HFFc6 (cell line): ENCODE measurements around the gene CELSR1. TPM values are rescaled to one million over a fixed set of nuclear protein-coding genes. Genes with fewer than 3 reads are reported as not detected.

Experiments
- DNase-seq: peaks from one replicate; pipeline ENCODE4 v3.0.0-alpha.2; 2018
- H3K27ac Mint-ChIP-seq: 2 replicates; pipeline ENCODE4 v1.8.0; 2020; ENCODE audit warnings: mild to moderate bottlenecking, mixed read lengths
- H3K27me3 Mint-ChIP-seq: 2 replicates; pipeline ENCODE4 v1.8.0; 2021; ENCODE audit warnings: mild to moderate bottlenecking, moderate library complexity, mixed read lengths; ENCODE audit not compliant: insufficient read depth
- H3K36me3 Mint-ChIP-seq: 2 replicates; pipeline ENCODE4 v1.8.0; 2021; ENCODE audit warnings: low read depth, mixed read lengths
- H3K4me1 Mint-ChIP-seq: 2 replicates; pipeline ENCODE4 v1.8.0; 2020; ENCODE audit warnings: low read depth, mixed read lengths
- H3K4me3 Mint-ChIP-seq: 2 replicates; pipeline ENCODE4 v1.8.0; 2020; ENCODE audit warnings: mild to moderate bottlenecking, moderate library complexity, mixed read lengths
- H3K9me3 Mint-ChIP-seq: 2 replicates; pipeline ENCODE4 v1.8.0; 2020; ENCODE audit warnings: mild to moderate bottlenecking, mixed read lengths
- total RNA-seq, 6 experiments: library from RNA; stranded (reverse); fragmentation: NEBNext Ultra II Directional; extraction: Animal tissue kit (Norgen Biotek cat#: 25700); gene quantifications; 2 replicates in 1 of 6; 3 replicates in 5 of 6; pipeline ENCODE4 v1.2.3, GENCODE V29; 2021
- TF ChIP-seq, protein P1 (sequence below): fragments of 200-600 bp; sonication (generic); IDR thresholded peaks from 2 replicates; pipeline ENCODE4 v1.5.0; 2021; ENCODE audit warnings: antibody characterized with exemption, mild to moderate bottlenecking

The CELSR1 gene
- total RNA-seq, 6 experiments from 2014 or later, result 4.7 to 8.2 (median 6.5) TPM

DNA sequence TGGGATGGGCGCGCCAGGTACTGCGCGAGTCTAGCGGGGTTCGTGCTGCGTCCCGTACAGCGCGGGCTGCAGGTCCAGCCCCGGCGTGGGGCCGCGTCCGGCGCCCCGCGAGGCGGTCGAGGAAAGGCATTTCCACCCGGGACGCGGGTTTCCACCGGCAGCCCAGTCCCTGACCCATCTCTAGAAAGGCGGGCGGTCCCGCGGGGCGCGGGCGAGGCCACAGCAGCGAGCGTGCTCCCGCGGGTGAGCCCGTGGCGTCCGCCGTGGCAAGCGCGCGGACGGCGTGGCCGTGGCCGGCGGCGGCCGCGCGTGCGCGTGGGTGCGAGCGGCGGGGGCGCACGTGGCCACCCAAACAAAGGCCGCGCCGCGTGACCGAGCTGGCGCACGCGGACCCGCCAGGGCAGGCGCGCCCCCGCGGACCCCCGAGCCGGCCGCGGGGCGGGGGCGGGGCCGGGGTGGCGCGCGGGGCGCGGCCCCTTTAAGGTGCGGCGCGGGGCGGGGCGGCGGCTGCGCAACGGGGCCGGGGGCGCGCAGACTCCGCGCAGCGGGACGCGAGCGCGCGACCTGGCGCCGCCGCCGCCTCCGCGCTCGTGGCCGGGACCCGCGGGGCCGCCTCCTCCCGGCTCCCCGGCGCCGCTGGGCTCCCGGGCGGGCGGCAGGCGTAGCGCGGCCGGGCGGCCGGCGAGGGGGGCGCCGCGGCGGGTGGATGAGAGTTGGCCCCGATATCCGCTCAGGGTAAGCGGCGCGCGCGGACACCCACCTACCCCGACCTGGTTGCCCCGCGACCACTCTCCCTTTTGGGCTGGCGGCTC, 39.3 kb upstream of the CELSR1 start:
- Mint-ChIP-seq H3K27me3 (peaks cover 14% of the 10 kb centered on the region), H3K36me3 (peaks cover 5% of the 10 kb centered on the region), H3K4me1 (peaks cover 14% of the 10 kb centered on the region), H3K27ac (no peak overlapping the region), H3K4me3 (peak overlapping the region; percentile 66), H3K9me3 (peaks cover 6% of the 10 kb centered on the region)
- DNase-seq, result no peak
- TF ChIP-seq, protein P1, sequence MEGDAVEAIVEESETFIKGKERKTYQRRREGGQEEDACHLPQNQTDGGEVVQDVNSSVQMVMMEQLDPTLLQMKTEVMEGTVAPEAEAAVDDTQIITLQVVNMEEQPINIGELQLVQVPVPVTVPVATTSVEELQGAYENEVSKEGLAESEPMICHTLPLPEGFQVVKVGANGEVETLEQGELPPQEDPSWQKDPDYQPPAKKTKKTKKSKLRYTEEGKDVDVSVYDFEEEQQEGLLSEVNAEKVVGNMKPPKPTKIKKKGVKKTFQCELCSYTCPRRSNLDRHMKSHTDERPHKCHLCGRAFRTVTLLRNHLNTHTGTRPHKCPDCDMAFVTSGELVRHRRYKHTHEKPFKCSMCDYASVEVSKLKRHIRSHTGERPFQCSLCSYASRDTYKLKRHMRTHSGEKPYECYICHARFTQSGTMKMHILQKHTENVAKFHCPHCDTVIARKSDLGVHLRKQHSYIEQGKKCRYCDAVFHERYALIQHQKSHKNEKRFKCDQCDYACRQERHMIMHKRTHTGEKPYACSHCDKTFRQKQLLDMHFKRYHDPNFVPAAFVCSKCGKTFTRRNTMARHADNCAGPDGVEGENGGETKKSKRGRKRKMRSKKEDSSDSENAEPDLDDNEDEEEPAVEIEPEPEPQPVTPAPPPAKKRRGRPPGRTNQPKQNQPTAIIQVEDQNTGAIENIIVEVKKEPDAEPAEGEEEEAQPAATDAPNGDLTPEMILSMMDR, result no peak

- H3K36me3 Mint-ChIP-seq, result peaks cover 9% of the 10 kb centered on the region
- H3K9me3 Mint-ChIP-seq, result peaks cover 13% of the 10 kb centered on the region
- H3K27ac Mint-ChIP-seq, result no peak overlapping the region
- no peak for DNase-seq
- peaks cover 17% of the 10 kb centered on the region for H3K27me3 Mint-ChIP-seq
- TF ChIP-seq, protein P1, result no peak
- H3K4me1 Mint-ChIP-seq, result peaks cover 14% of the 10 kb centered on the region
- peak overlapping the region; percentile 66 for H3K4me3 Mint-ChIP-seq
These were observed 38.6 kb upstream of the CELSR1 start for GRCh38 chr22:46575911-46576555.

GRCh38 chr22:46574993-46575910, 37.8 kb upstream of the CELSR1 start:
- Mint-ChIP-seq H3K4me1 (peaks cover 14% of the 10 kb centered on the region), H3K9me3 (peaks cover 14% of the 10 kb centered on the region), H3K36me3 (peaks cover 9% of the 10 kb centered on the region), H3K4me3 (peak overlapping the region; percentile 66; the same call in 1 of the 2 replicates), H3K27me3 (peaks cover 18% of the 10 kb centered on the region), H3K27ac (no peak overlapping the region)
- DNase-seq, result no peak
- TF ChIP-seq, protein P1, result no peak

- H3K4me1 Mint-ChIP-seq, result peaks cover 14% of the 10 kb centered on the region
- peaks cover 9% of the 10 kb centered on the region for H3K36me3 Mint-ChIP-seq
- no peak for DNase-seq
- TF ChIP-seq, protein P1, result no peak
- peaks cover 18% of the 10 kb centered on the region for H3K27me3 Mint-ChIP-seq
- H3K27ac Mint-ChIP-seq, result no peak overlapping the region
- peaks cover 14% of the 10 kb centered on the region for H3K9me3 Mint-ChIP-seq
- H3K4me3 Mint-ChIP-seq, result no peak overlapping the region
These were observed 37.1 kb upstream of the CELSR1 start for GRCh38 chr22:46574438-46574992.

DNA sequence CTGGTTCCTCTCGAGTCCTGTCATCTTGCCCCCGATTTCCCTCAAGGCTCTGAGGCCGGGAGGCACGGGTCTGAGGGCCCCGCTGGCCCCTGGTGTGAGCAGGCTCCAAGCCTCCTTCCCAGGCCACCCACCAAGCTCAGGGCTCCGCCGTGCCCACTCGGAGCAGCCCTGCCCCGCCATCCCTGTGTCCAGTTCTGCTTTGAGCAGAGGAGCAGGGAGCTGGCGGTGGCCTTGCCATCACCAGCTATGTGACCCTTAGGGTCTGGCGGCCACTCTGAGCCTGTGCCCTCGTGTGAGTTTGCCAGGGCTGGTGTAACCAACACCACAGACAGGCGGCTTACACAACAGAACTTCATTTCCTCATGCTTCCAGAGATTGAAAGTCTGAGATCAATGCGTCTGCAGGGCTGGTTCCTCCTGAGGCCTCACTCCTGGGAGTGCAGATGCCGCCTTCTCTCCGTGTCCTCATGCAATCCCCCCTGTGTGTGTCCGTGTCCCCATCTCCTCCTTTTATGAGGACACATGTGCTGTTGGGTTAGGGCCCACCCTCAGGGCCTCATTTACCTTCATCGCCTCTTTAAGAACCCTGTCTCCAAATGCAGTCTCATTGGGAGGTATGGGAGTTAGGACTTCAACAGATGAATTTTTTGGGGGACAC, 36.5 kb upstream of the CELSR1 start:
- peaks cover 9% of the 10 kb centered on the region for H3K36me3 Mint-ChIP-seq
- H3K27ac Mint-ChIP-seq, result no peak overlapping the region
- H3K9me3 Mint-ChIP-seq, result peaks cover 14% of the 10 kb centered on the region
- H3K27me3 Mint-ChIP-seq, result peaks cover 18% of the 10 kb centered on the region
- peaks cover 11% of the 10 kb centered on the region for H3K4me1 Mint-ChIP-seq
- TF ChIP-seq, protein P1, result no peak
- no peak overlapping the region for H3K4me3 Mint-ChIP-seq
- DNase-seq, result no peak
